OCI-LY1 (cell line): Measurements from ENCODE around the gene STKLD1.

ENCODE experiments used
- H2AFZ ChIP-seq: fragments of 200-600 bp; sonication (generic), shearing (Covaris generic); 2 replicates; pipeline ENCODE4 v1.6.0; 2014; ENCODE audit warnings: antibody characterized with exemption, mild to moderate bottlenecking, low read length
- H3F3A ChIP-seq: fragments of 200-600 bp; sonication (generic), shearing (Covaris generic); 2 replicates; pipeline ENCODE4 v1.6.0; 2014; ENCODE audit warnings: mild to moderate bottlenecking, antibody characterized with exemption, low read length, moderate library complexity; ENCODE audit not compliant: insufficient read depth
- H3K27ac ChIP-seq: fragments of 200-600 bp; sonication (generic); 2 replicates; pipeline ENCODE4 v1.5.1; 2014; ENCODE audit warnings: low read length, mixed run types, mild to moderate bottlenecking, low read depth; ENCODE audit not compliant: poor library complexity, severe bottlenecking
- H3K27me3 ChIP-seq: fragments of 200-600 bp; sonication (generic); 2 replicates; pipeline ENCODE4 v1.6.0; 2014; ENCODE audit warnings: antibody characterized with exemption, mild to moderate bottlenecking, low read length, moderate library complexity; ENCODE audit not compliant: insufficient read depth
- H3K36me3 ChIP-seq: fragments of 200-600 bp; sonication (generic); 2 replicates; pipeline ENCODE4 v1.6.1; 2014; ENCODE audit warnings: mild to moderate bottlenecking, antibody characterized with exemption, low read length, moderate library complexity, mixed read lengths; ENCODE audit not compliant: insufficient read depth
- H3K4me1 ChIP-seq: fragments of 200-600 bp; sonication (generic); 2 replicates; pipeline ENCODE4 v1.5.1; 2014; ENCODE audit warnings: mild to moderate bottlenecking, low read length, moderate library complexity; ENCODE audit not compliant: insufficient read depth, severe bottlenecking
- H3K4me2 ChIP-seq: fragments of 200-600 bp; sonication (generic), shearing (Covaris generic); 2 replicates; pipeline ENCODE4 v1.6.1; 2014; ENCODE audit warnings: low read length
- H3K4me3 ChIP-seq: fragments of 200-600 bp; sonication (generic); 2 replicates; pipeline ENCODE4 v1.5.1; 2014; ENCODE audit warnings: low read length, low read depth, mild to moderate bottlenecking, mixed read lengths; ENCODE audit not compliant: poor library complexity, severe bottlenecking
- H3K79me2 ChIP-seq: fragments of 200-600 bp; shearing (Covaris generic); 2 replicates; pipeline ENCODE4 v1.6.1; 2016; ENCODE audit warnings: mixed run types, low read length, mixed read lengths; ENCODE audit not compliant: insufficient read depth
- H3K9ac ChIP-seq: fragments of 200-600 bp; sonication (generic), shearing (Covaris generic); 2 replicates; pipeline ENCODE4 v1.6.1; 2014; ENCODE audit warnings: mild to moderate bottlenecking, low read length, mixed read lengths
- H3K9me2 ChIP-seq: fragments of 200-600 bp; sonication (generic), shearing (Covaris generic); 2 replicates; pipeline ENCODE4 v1.6.1; 2014; ENCODE audit warnings: low read depth, mild to moderate bottlenecking, low read length, mixed read lengths
- H3K9me3 ChIP-seq: fragments of 200-600 bp; shearing (Covaris generic); 2 replicates; pipeline ENCODE4 v1.6.1; 2014; ENCODE audit warnings: low read length, mixed read lengths
- H4K20me1 ChIP-seq: fragments of 200-600 bp; sonication (generic), shearing (Covaris generic); 2 replicates; pipeline ENCODE4 v1.6.0; 2016; ENCODE audit warnings: mild to moderate bottlenecking, low read length; ENCODE audit not compliant: insufficient read depth
- CTCF ChIP-seq: fragments of 200-600 bp; sonication (generic), shearing (Covaris generic); IDR thresholded peaks from 2 replicates; pipeline ENCODE4 v1.5.1; 2017; ENCODE audit warnings: mild to moderate bottlenecking, antibody characterized with exemption, low read length, moderate library complexity, mixed read lengths
- EZH2 ChIP-seq: fragments of 200-600 bp; sonication (generic), shearing (Covaris generic); IDR thresholded peaks from 2 replicates; pipeline ENCODE4 v1.8.0; 2017; ENCODE audit warnings: borderline replicate concordance, mixed run types, mild to moderate bottlenecking, antibody characterized with exemption, low read length, moderate library complexity, mixed read lengths

Gene STKLD1

GRCh38 chr9:133400292-133400691 lies 24.1 kb downstream of the STKLD1 start:
- no peak overlapping the region for H3K9ac ChIP-seq
- H3F3A ChIP-seq = no peaks in the 10 kb centered on the region
- no peaks in the 10 kb centered on the region for H3K79me2 ChIP-seq
- no peak overlapping the region for H3K4me3 ChIP-seq
- H3K27ac ChIP-seq = no peak overlapping the region
- H2AFZ ChIP-seq = no peak overlapping the region
- no peaks in the 10 kb centered on the region for H3K9me3 ChIP-seq
- H3K4me2 ChIP-seq = no peak overlapping the region
- peaks cover 5% of the 10 kb centered on the region for H3K27me3 ChIP-seq
- no peaks in the 10 kb centered on the region for H4K20me1 ChIP-seq
- H3K4me1 ChIP-seq = no peaks in the 10 kb centered on the region
- H3K9me2 ChIP-seq = no peaks in the 10 kb centered on the region
- TF ChIP-seq CTCF = no peak
- no peak for TF ChIP-seq EZH2
- peaks cover 18% of the 10 kb centered on the region for H3K36me3 ChIP-seq

GRCh38 chr9:133401588-133401987 lies 25.4 kb downstream of the STKLD1 start:
- H3K36me3 ChIP-seq = peaks cover 31% of the 10 kb centered on the region
- H4K20me1 ChIP-seq = no peaks in the 10 kb centered on the region

GRCh38 chr9:133402689-133403088 lies 26.5 kb downstream of the STKLD1 start:
- Histone ChIP-seq H3K9me2 (no peaks in the 10 kb centered on the region), H3K36me3 (peaks cover 41% of the 10 kb centered on the region)

More at GRCh38 chr9:133401588-133401987, 25.4 kb downstream of the STKLD1 start:
- no peaks in the 10 kb centered on the region for H3K79me2 ChIP-seq
- TF ChIP-seq EZH2 (no peak), CTCF (no peak)
- H3K9ac ChIP-seq = no peak overlapping the region
- H3K4me2 ChIP-seq = no peak overlapping the region
- no peak overlapping the region for H3K4me3 ChIP-seq
- H3K27me3 ChIP-seq = peaks cover 5% of the 10 kb centered on the region
- no peaks in the 10 kb centered on the region for H3K4me1 ChIP-seq
- H3K9me3 ChIP-seq = no peaks in the 10 kb centered on the region
- no peak overlapping the region for H3K27ac ChIP-seq
- no peaks in the 10 kb centered on the region for H3K9me2 ChIP-seq
- H2AFZ ChIP-seq = no peak overlapping the region
- no peaks in the 10 kb centered on the region for H3F3A ChIP-seq

More at GRCh38 chr9:133402689-133403088, 26.5 kb downstream of the STKLD1 start:
- Histone ChIP-seq H3K9me3 (no peaks in the 10 kb centered on the region), H3K4me2 (no peak overlapping the region), H3K27me3 (no peaks in the 10 kb centered on the region), H3F3A (no peaks in the 10 kb centered on the region), H3K9ac (no peak overlapping the region), H3K4me1 (no peaks in the 10 kb centered on the region), H3K27ac (no peak overlapping the region), H4K20me1 (no peaks in the 10 kb centered on the region), H3K79me2 (no peaks in the 10 kb centered on the region), H2AFZ (no peak overlapping the region), H3K4me3 (no peak overlapping the region)
- no peak for TF ChIP-seq CTCF
- TF ChIP-seq EZH2 = no peak
